Activated T-helper 17 cell treated with anti-CD3 and anti-CD28 coated beads, Interleukin-2, amount 50 U/mL, for 72 hours (primary cell): ENCODE measurements around the gene TMED10. TPM values are rescaled to one million over a fixed set of nuclear protein-coding genes. Genes with fewer than 3 reads are reported as not detected.
"Not testable (repeated sequence)": the region's sequence is repeated elsewhere in the genome, so short reads cannot be mapped to it uniquely, and the experiment has no call there.

ENCODE experiments used
- ATAC-seq: fragments of 150-1000 bp; cut with Tn5 transposase; replicated peaks from 2 replicates; pipeline ENCODE4 v1.10.0; 2021; ENCODE audit warnings: mild to moderate bottlenecking, moderate library complexity
- H3K27ac Mint-ChIP-seq: one replicate; pipeline ENCODE4 v1.8.0; 2022; ENCODE audit warnings: mixed read lengths
- H3K27me3 Mint-ChIP-seq: one replicate; pipeline ENCODE4 v1.8.0; 2022; ENCODE audit warnings: mixed read lengths
- H3K36me3 Mint-ChIP-seq: one replicate; pipeline ENCODE4 v1.8.0; 2022; ENCODE audit warnings: low read depth, mild to moderate bottlenecking, mixed read lengths
- H3K4me1 Mint-ChIP-seq: one replicate; pipeline ENCODE4 v1.8.0; 2022; ENCODE audit warnings: mixed read lengths
- H3K4me3 Mint-ChIP-seq: one replicate; pipeline ENCODE4 v1.8.0; 2022; ENCODE audit warnings: mild to moderate bottlenecking, mixed read lengths
- H3K9me3 Mint-ChIP-seq: one replicate; pipeline ENCODE4 v1.8.0; 2022; ENCODE audit warnings: mixed read lengths
- total RNA-seq, 2 donors: library from RNA; stranded (reverse); gene quantifications; one replicate each; pipeline ENCODE4 v1.2.3, GENCODE V29; 2022

The TMED10 gene
- total RNA-seq, 2 donors from 2014 or later = 142 to 179 TPM

GRCh38 chr14:75156901-75157300 is 19.5 kb downstream of the TMED10 start:
- no peaks in the 10 kb centered on the region for H3K9me3 Mint-ChIP-seq
- peaks cover 45% of the 10 kb centered on the region for H3K4me1 Mint-ChIP-seq
- H3K27ac Mint-ChIP-seq = no peak overlapping the region
- peak; percentile 75 for ATAC-seq
- H3K36me3 Mint-ChIP-seq = peaks cover 38% of the 10 kb centered on the region
- H3K27me3 Mint-ChIP-seq = no peaks in the 10 kb centered on the region
- peak overlapping the region; percentile 41 for H3K4me3 Mint-ChIP-seq

DNA sequence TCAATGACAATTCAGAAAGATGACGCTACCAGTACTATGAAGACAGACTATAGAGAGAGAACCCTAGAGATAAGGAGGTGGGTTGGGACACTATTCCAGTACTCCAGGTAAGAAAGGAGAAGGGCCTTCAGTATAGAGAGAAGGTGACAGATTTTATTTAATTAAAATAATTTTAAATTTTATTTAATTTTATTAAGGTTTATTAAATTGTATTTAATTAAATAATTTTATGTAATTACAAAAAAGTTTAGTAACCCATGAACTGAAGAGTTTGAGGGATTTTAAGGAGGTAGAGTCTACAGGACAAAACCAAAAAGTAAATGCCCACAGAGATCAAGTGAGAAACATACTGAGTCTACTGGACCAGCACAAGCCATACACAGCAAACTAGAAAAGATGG is 20.3 kb downstream of the TMED10 start:
- ATAC-seq = no peak
- Mint-ChIP-seq H3K36me3 (peaks cover 38% of the 10 kb centered on the region), H3K4me1 (peaks cover 45% of the 10 kb centered on the region), H3K4me3 (peak overlapping the region; percentile 0), H3K27ac (peak overlapping the region; percentile 9), H3K27me3 (no peaks in the 10 kb centered on the region), H3K9me3 (no peaks in the 10 kb centered on the region)

GRCh38 chr14:75155169-75155568 is 21.2 kb downstream of the TMED10 start:
- no peaks in the 10 kb centered on the region for H3K9me3 Mint-ChIP-seq
- H3K4me1 Mint-ChIP-seq = peaks cover 40% of the 10 kb centered on the region
- peaks cover 38% of the 10 kb centered on the region for H3K36me3 Mint-ChIP-seq
- peak; percentile 61 for ATAC-seq
- H3K27me3 Mint-ChIP-seq = no peaks in the 10 kb centered on the region
- H3K27ac Mint-ChIP-seq = peak overlapping the region; percentile 9
- H3K4me3 Mint-ChIP-seq = peak overlapping the region; percentile 0

DNA sequence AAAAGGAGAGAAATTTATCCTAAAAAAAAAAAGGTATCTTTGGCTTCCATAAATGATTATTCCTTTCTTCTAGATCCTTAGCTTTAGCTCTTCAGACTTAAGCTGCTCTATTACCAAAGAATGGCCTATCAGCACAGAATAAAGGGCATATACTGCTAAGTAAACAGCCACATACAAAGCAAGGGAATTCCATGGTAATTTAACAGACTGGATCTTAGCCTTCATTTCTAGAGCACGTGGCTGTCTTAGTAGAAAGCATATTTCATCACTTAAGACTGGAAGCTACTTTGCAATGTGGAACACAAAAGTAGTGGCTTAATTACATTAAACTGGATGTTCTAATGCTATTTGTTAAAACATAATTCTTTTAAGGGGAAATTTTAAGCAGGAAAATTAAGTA is 23.1 kb downstream of the TMED10 start:
- ATAC-seq = no peak
- Mint-ChIP-seq H3K27me3 (no peaks in the 10 kb centered on the region), H3K4me1 (peaks cover 28% of the 10 kb centered on the region)

GRCh38 chr14:75151851-75152250 is 24.6 kb downstream of the TMED10 start:
- H3K27me3 Mint-ChIP-seq = no peaks in the 10 kb centered on the region
- peaks cover 26% of the 10 kb centered on the region for H3K4me1 Mint-ChIP-seq
- peak overlapping the region; percentile 16 for H3K27ac Mint-ChIP-seq
- H3K36me3 Mint-ChIP-seq = peaks cover 59% of the 10 kb centered on the region
- no peak overlapping the region for H3K4me3 Mint-ChIP-seq
- ATAC-seq = no peak
- H3K9me3 Mint-ChIP-seq = no peaks in the 10 kb centered on the region

More for the DNA sequence above, 23.1 kb downstream of the TMED10 start:
- Mint-ChIP-seq H3K27ac (no peak overlapping the region), H3K36me3 (peaks cover 52% of the 10 kb centered on the region), H3K9me3 (no peaks in the 10 kb centered on the region), H3K4me3 (no peak overlapping the region)

GRCh38 chr14:75150637-75151036 is 25.8 kb downstream of the TMED10 start:
- Mint-ChIP-seq H3K4me1 (peaks cover 30% of the 10 kb centered on the region), H3K36me3 (peaks cover 69% of the 10 kb centered on the region)
- ATAC-seq, H3K27me3 Mint-ChIP-seq, H3K4me3 Mint-ChIP-seq, H3K27ac Mint-ChIP-seq, H3K9me3 Mint-ChIP-seq: not testable (repeated sequence)

DNA sequence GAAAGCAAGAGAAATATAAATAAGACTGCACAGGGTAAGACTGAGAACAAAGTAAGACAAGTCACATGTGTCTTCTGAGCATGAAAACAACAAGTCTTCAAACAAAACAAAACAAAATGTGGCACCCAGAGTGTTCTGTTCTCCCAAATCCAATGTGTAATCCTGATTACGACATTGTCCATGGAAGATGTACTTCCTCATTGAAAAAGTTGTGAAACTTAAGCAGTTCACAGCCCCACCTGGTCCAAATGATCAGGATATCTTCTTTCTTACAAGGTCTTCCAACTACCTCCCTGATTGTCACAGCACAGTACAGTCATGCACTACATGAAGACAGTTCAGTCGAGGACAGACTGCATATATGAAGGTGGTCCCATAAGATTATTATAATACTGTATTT is 26.3 kb downstream of the TMED10 start:
- Mint-ChIP-seq H3K4me3 (no peak overlapping the region), H3K27me3 (no peaks in the 10 kb centered on the region), H3K27ac (no peak overlapping the region), H3K36me3 (peaks cover 71% of the 10 kb centered on the region), H3K9me3 (no peaks in the 10 kb centered on the region), H3K4me1 (peaks cover 27% of the 10 kb centered on the region)
- ATAC-seq = no peak

GRCh38 chr14:75147423-75148071 is 28.9 kb downstream of the TMED10 start:
- ATAC-seq = peak; percentile 61
- Mint-ChIP-seq H3K9me3 (no peaks in the 10 kb centered on the region), H3K4me3 (no peak overlapping the region), H3K27me3 (no peaks in the 10 kb centered on the region), H3K27ac (no peak overlapping the region), H3K4me1 (peaks cover 33% of the 10 kb centered on the region), H3K36me3 (peaks cover 87% of the 10 kb centered on the region)

GRCh38 chr14:75144944-75145343 is 31.5 kb downstream of the TMED10 start:
- Mint-ChIP-seq H3K4me3 (peak overlapping the region; percentile 46), H3K9me3 (no peaks in the 10 kb centered on the region), H3K36me3 (peaks cover 70% of the 10 kb centered on the region), H3K4me1 (peaks cover 35% of the 10 kb centered on the region), H3K27ac (peak overlapping the region; percentile 71), H3K27me3 (no peaks in the 10 kb centered on the region)
- peak; percentile 55 for ATAC-seq

DNA sequence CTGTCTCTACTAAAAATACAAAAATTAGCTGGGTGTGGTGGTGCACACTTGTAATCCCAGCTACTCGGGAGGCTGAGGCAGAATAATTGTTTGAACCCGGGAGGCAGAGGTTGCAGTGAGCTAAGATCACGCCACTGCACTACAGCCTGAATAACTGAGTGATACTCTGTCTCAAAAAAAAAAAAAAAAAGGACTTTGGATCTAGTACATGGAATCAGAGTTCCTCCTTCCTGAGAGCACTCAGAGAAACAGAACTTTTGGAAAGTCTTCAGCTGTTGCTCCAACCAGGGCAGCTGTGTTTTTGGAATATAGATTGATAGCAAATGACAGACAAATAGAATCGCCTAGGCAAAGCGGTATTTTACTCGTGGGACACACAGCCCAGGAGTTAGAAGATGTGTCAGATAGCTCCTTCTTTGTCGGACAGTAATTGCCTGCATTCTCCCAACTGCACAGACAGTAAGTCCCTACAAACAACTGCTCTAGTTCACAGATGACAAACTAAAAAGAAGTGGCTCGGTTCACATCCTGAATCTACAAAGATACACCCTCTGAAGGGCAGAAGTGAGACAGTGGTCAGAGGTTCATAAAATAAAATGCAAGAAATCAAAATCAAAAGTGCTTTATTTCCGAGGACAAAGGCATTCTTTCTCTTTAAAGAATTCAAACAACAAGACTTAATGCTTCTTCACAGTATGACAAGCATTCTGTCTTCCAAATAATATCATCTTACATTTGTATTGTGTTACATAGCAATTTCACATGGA is 32.5 kb downstream of the TMED10 start:
- no peaks in the 10 kb centered on the region for H3K9me3 Mint-ChIP-seq
- ATAC-seq = no peak
- peak overlapping the region; percentile 71 for H3K27ac Mint-ChIP-seq
- peaks cover 60% of the 10 kb centered on the region for H3K36me3 Mint-ChIP-seq
- H3K4me1 Mint-ChIP-seq = peaks cover 40% of the 10 kb centered on the region
- no peaks in the 10 kb centered on the region for H3K27me3 Mint-ChIP-seq
- no peak overlapping the region for H3K4me3 Mint-ChIP-seq

DNA sequence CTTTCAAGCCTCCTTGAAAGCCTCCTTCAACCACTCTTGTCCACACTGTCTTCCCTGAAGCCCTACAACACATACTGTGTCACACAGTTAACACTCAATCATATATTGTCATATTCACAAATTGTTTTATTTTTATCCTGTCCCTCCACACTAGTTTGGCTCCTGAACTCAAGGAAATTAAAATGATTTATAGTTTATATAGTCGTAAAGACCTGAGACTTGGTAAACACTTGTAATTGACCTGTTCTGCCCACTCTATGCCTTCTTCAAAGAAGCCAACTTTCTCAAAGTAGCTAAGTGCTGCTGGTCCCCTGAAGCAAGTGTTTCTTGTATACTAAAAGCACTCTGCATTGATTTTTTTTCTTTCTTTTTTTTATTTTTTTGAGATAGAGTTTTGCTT is 33.9 kb downstream of the TMED10 start:
- ATAC-seq = no peak
- Mint-ChIP-seq H3K4me1 (peaks cover 42% of the 10 kb centered on the region), H3K4me3 (no peak overlapping the region), H3K9me3 (no peaks in the 10 kb centered on the region), H3K27me3 (no peaks in the 10 kb centered on the region), H3K36me3 (peaks cover 55% of the 10 kb centered on the region), H3K27ac (no peak overlapping the region)

DNA sequence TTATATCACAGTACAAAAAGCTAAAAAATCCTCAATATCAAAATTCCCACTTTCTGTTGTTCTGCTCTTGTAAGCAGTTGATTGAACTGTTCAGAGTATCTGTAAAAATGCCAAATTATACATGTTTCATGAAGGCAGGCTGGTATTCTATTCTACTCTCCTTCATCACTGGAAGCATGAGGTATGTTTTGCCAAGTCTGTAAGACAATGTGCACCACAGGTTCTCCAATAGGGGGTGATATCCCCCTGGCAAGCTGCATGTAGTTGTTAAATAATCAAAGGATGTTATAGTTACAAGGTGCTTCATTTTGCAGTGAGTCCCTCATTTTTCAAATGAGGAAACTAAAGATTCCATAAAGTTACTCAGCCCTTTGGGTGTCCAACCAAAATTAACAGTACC is 34.4 kb downstream of the TMED10 start:
- no peaks in the 10 kb centered on the region for H3K27me3 Mint-ChIP-seq
- no peak overlapping the region for H3K4me3 Mint-ChIP-seq
- H3K9me3 Mint-ChIP-seq = no peaks in the 10 kb centered on the region
- H3K27ac Mint-ChIP-seq = no peak overlapping the region
- peaks cover 50% of the 10 kb centered on the region for H3K36me3 Mint-ChIP-seq
- peaks cover 42% of the 10 kb centered on the region for H3K4me1 Mint-ChIP-seq
- no peak for ATAC-seq

DNA sequence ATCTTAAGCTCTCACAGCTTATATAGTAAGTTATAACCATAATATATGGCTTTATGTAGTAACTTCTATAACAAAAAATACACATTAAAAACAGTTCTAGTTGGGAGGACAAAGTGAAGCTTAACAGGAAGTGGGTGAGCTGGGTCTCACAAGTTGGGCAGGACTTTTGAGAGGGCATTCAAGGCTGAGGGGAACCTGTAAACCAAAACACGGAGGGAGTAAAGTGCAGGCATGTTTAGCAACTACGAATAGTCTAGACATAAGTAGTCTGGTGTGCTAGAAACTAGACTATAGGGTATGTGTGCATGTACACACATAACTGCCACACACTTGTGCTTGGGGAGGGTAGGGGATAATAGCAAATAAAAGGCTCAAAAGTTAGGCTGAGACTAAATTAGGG is 35.4 kb downstream of the TMED10 start:
- no peaks in the 10 kb centered on the region for H3K27me3 Mint-ChIP-seq
- peaks cover 33% of the 10 kb centered on the region for H3K4me1 Mint-ChIP-seq
- ATAC-seq = peak; percentile 18
- no peaks in the 10 kb centered on the region for H3K9me3 Mint-ChIP-seq
- peak overlapping the region; percentile 9 for H3K4me3 Mint-ChIP-seq
- H3K36me3 Mint-ChIP-seq = peaks cover 50% of the 10 kb centered on the region
- peak overlapping the region; percentile 70 for H3K27ac Mint-ChIP-seq

DNA sequence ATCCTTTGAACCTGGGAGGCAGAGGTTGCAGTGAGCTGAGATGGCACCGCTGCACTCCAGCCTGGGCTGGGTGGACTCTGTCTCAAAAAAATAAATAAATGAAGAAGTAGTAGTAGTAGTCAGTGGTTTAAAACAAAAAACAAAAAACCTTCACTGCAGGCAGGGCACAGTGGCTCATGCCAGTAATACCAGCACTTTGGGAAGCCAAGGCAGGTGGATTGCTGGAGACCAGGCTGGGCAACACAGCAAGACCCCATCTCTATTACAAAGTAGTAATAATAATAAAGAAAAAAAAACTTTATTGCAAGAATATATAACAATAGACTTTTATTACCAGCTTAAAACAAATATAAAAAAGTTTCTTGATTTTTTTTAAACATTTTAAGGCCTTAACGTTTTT is 35.8 kb downstream of the TMED10 start:
- H3K36me3 Mint-ChIP-seq = peaks cover 52% of the 10 kb centered on the region
- no peaks in the 10 kb centered on the region for H3K27me3 Mint-ChIP-seq
- H3K4me1 Mint-ChIP-seq = peaks cover 33% of the 10 kb centered on the region
- H3K27ac Mint-ChIP-seq = peak overlapping the region; percentile 70
- no peak for ATAC-seq
- H3K4me3 Mint-ChIP-seq = peak overlapping the region; percentile 9
- H3K9me3 Mint-ChIP-seq = no peaks in the 10 kb centered on the region

GRCh38 chr14:75139185-75139584 is 37.2 kb downstream of the TMED10 start:
- Mint-ChIP-seq H3K4me3 (peak overlapping the region; percentile 23), H3K9me3 (no peaks in the 10 kb centered on the region), H3K27me3 (no peaks in the 10 kb centered on the region), H3K27ac (peak overlapping the region; percentile 48), H3K4me1 (peaks cover 30% of the 10 kb centered on the region), H3K36me3 (peaks cover 52% of the 10 kb centered on the region)
- ATAC-seq = no peak
